Renal cortical epithelial cell (primary cell): ENCODE data around the gene IFITM5. TPM values are rescaled to one million over a fixed set of nuclear protein-coding genes. Genes with fewer than 3 reads are reported as not detected.

Experiments used
- DNase-seq: peaks from one replicate; pipeline ENCODE4 v3.0.0-alpha.2; 2011; ENCODE audit warnings: low read depth
- total RNA-seq: library from RNA; depleted of rRNA; stranded (reverse); fragments of >200 nt; gene quantifications from 2 replicates; pipeline ENCODE4 v1.2.3, GENCODE V29; 2014

The IFITM5 gene
- total RNA-seq, 1 donor from 2014 or later: not detected

DNA sequence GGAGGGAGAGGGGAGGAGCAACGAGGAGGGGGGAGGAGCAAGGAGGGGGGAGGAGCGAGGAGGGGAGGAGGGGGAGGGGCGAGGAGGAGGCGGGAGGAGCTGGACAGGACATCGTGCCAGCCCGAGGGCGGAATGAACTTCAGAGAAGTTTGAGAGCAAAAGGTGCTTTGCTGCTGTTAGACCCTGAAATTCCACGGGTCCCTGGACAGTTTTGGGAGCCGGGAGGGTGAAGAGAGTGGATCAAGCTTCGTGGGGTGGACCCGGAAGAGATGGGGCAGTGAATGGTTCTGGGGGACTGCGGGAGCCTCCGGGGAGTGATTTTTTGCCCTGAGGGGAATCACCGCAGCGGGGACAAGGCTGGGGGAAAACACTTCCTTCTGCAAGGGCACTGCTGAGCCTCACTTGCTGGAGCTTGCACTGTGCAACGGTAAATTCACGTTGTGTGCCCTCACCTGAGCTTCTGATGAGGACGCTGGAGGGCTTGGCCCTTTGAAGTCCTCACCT is 31.8 kb downstream of the IFITM5 start:
- no peak for DNase-seq

DNA sequence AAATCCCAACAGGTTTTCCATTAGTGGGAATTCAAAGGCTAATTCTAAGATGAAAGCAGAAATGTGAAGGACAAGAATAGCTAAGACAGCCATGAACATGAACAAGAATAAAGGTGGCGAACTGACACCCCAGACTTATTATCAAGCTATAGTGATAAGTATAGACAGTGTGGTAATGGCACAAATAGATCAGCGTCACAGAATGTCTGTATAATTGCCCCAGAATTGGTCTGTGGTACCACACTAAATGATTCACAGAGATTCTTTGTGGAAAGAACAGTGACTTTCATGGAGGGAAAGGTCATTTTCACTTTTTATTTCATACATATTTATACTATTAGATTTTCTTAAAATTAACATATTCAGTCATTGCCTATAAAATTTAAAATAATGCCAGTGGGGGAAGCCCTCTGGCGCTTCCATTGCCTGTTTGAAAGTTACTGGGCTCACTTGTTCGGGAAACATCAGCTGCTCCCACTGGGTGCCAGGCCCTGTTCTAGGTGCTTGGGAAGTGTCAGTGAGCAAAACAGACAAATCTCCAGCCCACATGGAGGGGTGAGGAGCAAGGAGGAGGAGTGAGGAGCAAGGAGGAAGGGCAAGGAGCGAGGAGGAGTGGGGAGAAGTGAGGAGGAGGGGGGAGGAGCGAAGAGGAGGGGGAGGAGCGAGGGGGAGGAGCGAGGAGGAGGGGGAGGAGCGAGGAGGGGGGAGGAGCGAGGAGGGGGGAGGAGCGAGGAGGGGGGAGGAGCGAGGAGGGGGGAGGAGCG is 32.5 kb downstream of the IFITM5 start:
- DNase-seq: no peak

DNA sequence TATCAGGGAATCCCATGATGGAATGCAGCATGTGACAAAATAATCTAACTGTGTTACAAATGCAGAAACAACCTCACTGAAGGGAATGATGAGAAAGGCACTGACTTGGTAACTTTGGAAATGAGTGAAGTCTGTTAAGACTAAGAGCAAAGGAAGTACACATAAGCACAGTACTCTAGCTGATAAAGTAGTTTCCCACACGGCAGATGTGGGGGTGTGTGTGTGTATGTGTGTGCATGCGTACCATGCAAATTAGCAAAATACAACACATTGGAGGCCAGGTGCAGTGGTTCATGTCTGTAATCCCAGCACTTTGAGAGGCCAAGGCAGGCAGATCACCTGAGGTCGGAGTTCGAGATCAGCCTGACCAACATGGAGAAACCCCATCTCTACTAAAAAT is 37.7 kb downstream of the IFITM5 start:
- DNase-seq: no peak

DNA sequence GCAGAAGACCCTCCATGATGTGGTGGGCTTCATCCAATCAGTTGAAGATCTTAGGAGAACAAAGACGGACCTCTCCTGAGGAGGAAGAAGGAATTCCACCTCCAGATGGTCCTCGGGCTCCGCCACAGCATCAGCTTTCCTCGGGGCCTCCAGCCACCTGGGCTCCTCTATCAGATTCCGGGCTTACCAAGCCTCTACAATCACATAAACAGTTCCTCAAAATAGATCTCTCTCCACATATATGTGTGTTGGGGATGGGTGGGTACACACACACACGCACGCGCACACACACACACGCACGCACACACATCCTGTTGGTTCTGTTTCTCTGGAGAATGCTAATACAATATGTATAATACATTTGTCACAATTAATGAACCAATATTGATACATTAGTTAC is 39.9 kb downstream of the IFITM5 start:
- DNase-seq: no peak

DNA sequence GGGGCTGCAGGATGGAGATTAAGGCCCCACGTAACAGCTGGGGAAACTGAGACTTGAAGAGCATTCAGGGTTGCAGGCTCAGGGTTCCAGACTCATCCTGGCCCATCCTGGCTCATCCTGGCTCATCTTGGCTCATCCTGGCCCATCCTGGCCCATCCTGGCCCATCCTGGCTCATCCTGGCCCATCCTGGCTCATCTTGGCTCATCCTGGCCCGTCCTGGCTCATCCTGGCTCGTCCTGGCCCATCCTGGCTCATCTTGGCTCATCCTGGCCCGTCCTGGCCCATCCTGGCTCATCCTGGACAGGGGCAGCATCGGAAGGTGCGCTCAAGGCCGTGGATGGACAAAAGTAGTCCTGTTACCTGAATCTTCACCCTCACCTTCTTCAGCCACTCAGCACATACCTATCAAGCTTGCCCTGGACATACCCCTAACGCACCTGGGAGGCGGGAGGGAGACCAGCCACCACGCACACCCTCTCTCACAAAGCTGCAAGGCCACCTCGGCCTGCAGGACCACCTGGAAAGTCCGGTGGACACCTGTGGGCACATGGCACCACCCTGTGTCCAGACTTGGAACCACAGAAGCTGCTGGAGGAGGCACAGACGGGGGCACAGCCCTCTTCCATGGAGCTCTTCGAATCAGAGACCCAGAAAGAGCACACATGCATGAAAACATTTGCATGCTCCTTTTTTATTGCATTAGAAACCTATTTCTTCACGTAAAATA is 41.4 kb downstream of the IFITM5 start:
- DNase-seq: no peak

DNA sequence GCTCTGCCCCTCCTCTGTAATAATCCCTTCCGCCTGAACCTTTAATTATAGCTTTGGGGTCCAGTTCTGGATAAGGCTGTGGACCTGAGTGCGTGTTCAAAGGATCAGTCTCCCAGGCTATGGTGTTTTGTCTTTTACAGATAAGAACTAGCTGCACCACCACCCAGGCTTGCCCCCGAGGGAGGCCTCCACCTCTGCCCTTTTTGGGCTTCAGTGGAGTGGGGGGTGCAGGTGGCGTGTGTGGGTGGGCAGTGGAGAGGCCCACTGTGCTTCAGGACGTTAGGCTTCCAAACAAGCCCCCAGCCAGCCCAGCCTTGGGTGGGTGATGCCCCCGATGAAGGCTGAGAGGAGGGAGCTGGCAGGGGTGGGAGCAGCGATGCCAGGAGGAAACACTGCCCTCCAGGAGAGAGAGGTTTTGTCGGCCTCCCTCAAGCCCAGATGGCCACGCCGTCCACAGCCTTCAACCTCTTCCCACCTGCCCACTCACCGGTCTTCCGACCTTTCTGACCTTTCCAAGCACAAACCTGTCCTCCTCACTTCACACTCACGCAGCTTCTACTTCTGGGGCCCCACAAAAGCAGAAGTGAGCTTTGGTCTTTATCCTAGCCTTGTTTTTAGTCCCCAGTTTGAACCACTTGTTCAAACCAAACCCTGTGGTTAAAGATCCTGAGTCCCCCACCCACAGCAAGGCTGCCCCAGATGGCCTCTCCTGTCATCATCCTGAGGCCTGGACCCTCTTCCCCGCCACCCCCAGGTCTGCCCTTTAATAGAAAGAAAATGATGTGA is 42.2 kb downstream of the IFITM5 start:
- DNase-seq: no peak

DNA sequence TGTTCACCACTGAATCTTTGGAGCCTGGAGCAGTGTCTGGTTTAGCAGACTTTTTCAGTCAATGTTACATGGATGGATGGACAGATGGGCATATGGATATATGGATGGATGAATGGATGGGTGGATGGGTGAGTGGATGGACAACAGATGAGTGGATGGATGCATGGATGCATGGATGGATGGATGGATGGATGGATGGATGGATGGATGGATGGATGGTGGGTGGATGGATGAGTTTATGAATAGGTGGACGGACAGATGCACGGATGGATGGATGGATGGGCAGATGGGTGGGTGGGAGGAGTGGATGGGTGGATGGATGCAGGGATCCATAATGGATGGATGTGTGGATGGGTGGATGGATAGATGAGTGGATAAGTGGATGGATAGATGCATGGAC is 43.5 kb downstream of the IFITM5 start:
- no peak for DNase-seq

DNA sequence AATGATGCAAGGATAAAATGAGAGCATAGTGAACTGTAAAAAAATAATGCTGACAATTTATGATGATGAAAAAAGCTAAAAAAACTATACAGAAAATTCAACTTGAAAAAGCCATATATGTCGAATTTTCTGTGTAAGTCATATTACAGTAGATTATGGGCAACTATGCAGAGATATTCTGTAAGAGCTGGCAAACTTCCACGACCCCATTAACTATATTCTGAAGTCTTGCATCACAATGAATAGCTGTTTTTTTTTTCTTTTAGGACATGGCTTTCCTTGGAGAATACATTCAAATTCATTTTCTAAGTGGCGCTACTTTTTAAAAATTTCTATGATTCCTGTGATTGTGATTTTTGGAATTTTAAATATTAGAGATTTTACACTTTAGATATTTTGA is 44.1 kb downstream of the IFITM5 start:
- DNase-seq: no peak

DNA sequence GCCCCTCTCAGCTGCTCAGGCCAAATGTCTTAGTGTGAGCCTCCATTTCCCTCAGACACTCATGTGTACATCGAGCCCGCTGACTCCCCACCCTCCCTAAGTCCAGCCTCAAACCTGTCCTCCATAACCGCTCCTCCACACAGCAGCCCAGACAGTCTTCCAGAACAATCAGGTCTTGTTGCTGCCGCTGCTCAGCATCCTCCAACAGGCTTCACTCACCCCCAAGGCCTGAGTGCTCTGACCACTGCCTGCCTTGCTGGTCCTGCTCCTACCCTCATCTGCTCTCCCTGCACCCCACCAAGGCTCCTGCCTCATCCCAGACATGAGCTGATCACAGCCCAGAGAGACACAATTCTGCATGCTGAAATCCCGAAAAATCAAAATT is 45.4 kb downstream of the IFITM5 start:
- DNase-seq: no peak

DNA sequence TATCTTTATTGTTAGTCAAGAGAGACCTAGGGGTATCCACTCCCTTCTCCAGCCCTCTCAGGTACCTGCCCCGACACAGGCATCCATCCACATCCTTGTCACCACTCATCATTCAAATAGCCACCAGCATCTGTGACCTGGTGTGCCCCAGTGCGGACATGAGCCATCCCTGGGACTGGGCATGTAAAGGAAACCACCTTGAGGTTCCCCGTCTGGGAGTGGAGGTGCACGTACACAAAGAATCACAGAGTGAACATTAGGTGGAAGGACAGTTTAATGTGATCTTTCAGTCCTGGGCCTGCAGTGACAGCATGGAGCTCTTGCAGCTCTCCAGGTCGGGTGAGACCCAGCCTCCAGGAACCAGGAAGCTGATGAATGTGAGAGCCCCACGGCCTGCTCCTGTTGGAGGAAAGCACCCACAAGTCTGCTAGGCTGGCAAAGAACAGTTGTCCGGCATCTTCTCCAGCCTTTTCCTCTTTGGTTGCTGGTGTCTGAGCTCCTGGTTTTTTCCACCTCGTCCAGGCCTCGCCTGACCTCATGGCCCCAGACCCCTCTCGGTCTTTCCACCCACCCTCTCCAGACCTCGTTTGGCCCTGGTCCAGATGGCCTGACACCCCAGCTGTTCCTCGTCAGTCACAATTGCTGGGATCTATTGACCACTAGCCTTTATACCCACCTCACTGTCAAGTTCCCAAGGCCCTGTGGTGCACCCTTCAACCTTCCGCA is 46.0 kb downstream of the IFITM5 start:
- no peak for DNase-seq

DNA sequence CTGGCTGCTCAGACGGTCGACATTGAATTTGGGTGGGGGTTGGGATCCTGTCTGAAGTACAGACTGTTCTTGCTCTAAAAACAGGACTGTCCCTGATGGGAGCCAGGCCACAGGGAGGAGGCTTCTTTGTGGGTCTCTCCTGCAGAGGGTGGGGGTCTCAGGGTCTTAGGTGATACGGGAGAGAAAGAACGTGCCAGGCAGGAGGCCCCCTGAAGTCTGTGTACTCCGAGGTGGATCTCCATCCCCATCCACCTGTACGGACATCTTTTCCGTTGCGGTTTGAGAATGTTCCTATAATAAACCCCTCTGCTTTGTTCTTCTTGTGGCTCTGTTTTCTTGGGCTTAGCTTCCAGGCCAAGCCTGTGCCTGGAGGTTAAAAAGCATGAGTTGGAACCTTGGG is 46.7 kb downstream of the IFITM5 start:
- no peak for DNase-seq

DNA sequence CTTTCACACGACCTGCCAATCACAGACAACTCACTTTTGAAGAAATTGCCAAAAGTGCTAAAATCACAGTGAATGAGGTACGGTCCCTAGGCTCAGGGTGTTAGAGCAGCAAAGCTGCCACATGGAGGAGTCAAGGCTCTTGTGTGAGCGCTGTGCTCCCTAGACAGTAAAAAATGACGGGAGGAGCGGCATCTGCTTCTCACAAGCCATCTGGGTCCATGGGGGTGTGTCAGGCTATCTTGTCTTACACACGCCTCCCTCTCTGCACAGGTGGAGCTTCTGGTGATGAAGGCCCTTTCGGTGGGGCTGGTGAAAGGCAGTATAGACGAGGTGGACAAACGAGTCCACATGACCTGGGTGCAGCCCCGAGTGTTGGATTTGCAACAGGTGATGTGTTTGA is 47.8 kb downstream of the IFITM5 start:
- DNase-seq: no peak

DNA sequence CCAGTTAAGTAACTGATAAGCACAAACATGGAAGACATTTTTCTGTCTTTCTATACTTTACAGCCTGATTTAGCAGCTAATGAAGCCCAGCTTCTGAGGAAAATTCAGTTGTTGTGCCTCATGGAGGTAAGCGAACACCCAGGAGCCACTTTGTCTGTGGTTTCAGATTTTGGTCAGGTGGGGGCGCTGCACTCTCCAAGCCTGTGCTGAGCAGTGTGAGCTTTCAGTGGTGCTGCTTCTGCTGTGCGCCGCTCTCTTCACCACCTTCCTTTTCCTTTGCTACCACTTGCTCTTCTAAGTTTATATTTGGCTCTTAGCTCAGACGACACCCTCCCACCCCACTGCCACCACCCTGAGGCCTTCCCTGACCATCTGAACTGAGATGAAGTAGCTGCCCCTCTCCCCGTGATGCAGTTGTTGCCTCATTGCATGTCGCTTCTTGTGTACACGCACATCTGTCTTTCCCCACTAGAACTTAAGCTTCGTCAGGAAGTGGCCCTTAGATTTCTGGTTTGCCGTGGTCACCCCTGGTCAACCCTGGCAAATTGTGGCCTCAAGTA is 48.5 kb downstream of the IFITM5 start:
- DNase-seq: peak; percentile 36

DNA sequence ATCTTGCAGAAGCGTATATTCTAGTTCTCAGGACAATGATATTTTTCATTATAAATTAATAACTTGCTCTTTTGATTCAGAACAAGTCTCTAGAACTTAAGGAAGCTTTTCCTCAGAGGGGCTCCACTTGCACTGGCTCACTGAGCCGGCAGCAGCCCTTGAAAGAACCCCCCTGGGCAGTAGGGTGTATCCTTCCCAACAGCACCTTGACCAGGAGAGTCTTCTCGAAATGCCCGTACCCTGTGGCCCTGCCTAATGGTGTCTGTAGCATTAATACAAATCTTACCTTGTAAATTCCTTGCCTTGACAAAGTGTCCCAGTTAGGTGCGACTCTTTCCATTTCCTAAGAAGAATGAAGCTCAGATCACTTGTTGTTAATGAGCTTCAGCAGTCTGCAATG is 49.1 kb downstream of the IFITM5 start:
- DNase-seq: no peak

DNA sequence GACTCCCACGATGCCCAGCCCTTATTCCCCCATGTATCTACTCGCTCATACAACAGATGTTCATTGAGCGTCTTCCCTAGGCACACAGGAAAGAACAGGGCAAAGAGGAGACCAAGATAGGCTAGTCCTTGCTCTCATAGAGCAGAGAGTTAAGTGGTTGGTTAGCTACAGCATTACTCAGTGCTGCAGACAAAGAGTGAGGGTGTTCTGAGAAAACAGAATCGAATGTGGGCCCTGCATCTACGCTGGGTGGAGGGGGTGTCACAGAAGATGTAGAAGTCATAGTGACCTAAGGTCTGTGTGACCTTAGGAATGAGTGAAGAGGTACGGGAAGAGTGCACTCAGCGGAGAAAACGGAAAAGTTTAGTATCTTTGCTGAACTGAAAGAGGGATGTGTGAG is 50.3 kb downstream of the IFITM5 start:
- DNase-seq: no peak

Other genes with a start within 250 kb of the IFITM5 start
- gene SCGB1C1, start 106.4 kb downstream of the IFITM5 start, total RNA-seq: 0.55 TPM in 1 of 2 replicates, not detected in the other
- 18.9 and 23.7 TPM in 2 replicates for gene BET1L, start 92.1 kb downstream of the IFITM5 start, total RNA-seq
- 144 and 162 TPM in 2 replicates for gene RIC8A, start 91.8 kb downstream of the IFITM5 start, total RNA-seq
- 4.3 and 10.0 TPM in 2 replicates for gene SIRT3, start 63.2 kb downstream of the IFITM5 start, total RNA-seq
- 74.2 and 172 TPM in 2 replicates for gene PSMD13, start 62.5 kb downstream of the IFITM5 start, total RNA-seq
- gene NLRP6, start 21.1 kb downstream of the IFITM5 start, total RNA-seq: not detected in 2 replicates
- gene PGGHG, start 10.4 kb downstream of the IFITM5 start, total RNA-seq: 8.8 and 12.9 TPM in 2 replicates
- gene IFITM2, start 8.3 kb upstream of the IFITM5 start, total RNA-seq: 13.5 and 126 TPM in 2 replicates
- 7.6 and 53.5 TPM in 2 replicates for gene IFITM1, start 14.5 kb upstream of the IFITM5 start, total RNA-seq
- gene IFITM3, start 21.3 kb upstream of the IFITM5 start, total RNA-seq: 14.9 and 70.2 TPM in 2 replicates
- 4.0 and 4.5 TPM in 2 replicates for gene B4GALNT4, start 70.0 kb upstream of the IFITM5 start, total RNA-seq
- 1.7 and 13.7 TPM in 2 replicates for gene PKP3, start 94.7 kb upstream of the IFITM5 start, total RNA-seq
- gene SIGIRR, start 115.5 kb upstream of the IFITM5 start, total RNA-seq: 5.4 and 41.5 TPM in 2 replicates
- gene ANO9, start 142.5 kb upstream of the IFITM5 start, total RNA-seq: 9.2 and 10.8 TPM in 2 replicates
- 25.9 and 40.7 TPM in 2 replicates for gene PTDSS2, start 150.8 kb upstream of the IFITM5 start, total RNA-seq
- gene RNH1, start 207.7 kb upstream of the IFITM5 start, total RNA-seq: 227 and 230 TPM in 2 replicates
- gene HRAS, start 236.1 kb upstream of the IFITM5 start, total RNA-seq: 40.5 and 51.2 TPM in 2 replicates
- 0.17 and 2.0 TPM in 2 replicates for gene LRRC56, start 238.0 kb upstream of the IFITM5 start, total RNA-seq